GM19043 (cell line): ENCODE results near the gene ECPAS.
"Not testable (repeated sequence)": the region's sequence is repeated elsewhere in the genome, so short reads cannot be mapped to it uniquely, and the experiment has no call there.

ENCODE experiments used
- ATAC-seq: cut with Tn5 transposase; IDR thresholded peaks from one replicate; pipeline ENCODE4 v1.9.1; 2021; ENCODE audit warnings: low read depth; ENCODE audit not compliant: unreplicated experiment

ECPAS gene

DNA sequence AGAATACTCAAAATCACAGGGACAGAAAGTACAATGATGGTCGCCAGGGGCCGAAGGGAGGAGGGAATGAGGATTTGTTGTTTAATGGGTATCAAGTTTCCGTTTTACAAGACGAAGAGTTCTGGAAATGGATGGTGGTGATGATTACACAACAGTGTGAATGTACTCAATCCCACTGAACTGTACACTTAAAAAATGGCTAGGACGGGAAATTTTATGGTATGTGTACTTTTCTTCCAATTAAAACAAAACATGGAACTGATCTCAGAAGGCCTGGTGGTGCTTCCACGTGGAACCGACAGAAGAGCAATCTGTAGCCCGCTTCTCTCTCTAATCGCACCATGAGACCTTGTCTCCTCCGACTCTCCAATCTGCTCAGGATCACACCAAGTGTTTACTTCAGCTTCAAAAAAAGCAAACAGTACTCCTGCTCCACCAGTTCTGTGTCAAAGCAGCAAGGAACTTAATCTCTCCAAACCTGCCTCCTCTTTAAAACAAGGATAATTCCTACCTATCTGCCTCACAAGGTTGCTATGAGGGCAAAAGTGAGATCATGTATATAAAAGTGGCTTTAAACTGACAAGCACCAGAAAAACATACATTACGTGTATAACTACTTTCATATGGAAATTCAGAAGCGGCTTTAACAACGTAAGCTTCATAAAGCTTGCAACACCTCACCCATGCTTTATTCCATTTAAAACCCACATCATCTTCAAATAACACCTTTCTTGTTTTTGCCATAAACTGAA is 2.1 kb downstream of the ECPAS start:
- no peak for ATAC-seq

DNA sequence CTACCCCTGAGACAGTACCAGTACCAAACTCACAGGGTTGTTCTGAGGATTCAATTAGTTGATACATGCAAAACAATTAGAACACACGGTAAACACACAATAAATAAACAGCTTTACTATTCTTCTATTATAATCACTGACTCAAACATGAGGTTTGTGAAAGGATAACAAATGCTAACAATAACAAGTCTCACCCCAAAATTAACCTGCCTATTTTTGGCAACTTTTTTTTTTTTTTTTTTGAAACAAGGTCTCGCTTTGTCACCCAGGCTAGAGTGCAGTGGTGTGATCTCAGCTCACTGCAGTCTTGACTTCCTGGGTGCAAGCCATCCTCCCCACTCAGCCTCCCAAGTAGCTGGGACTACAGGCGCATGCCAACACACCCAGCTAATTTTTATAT is 6.5 kb downstream of the ECPAS start:
- no peak for ATAC-seq

DNA sequence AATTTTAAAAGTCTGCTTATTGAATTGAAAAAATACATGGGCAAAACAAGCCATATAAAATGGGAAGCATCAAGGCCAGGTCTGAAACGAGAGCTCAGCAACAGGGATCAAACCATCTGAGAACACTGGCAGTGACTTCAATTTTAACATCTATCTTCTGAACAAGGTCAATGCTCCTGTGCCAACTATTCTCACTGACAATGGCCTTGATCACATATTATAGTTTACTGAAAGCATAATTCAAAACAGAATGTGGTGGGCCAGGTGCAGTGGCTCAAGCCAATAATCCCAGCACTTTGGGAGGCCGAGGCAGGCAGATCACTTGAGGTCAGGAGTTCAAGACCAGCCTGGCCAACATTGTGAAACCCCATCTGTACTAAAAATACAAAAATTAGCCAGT is 9.0 kb downstream of the ECPAS start:
- no peak for ATAC-seq

DNA sequence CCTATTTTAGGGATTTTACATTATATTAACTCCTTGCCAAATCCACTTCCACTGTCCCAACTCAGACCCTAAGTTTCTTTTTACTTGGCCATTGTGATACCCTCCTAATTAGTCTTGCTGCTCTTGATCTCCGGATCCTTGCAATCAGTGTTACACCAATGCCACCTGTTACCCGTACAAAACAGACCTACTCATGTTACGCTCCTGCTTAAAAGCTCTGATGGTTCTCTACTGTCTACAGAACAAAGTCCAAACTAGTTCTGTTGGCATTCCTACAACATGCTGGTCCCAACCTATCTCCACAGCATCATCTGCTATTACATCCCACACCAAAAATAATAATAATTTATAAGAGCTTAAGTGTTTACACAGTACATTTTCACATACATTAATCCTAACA is 9.8 kb downstream of the ECPAS start:
- ATAC-seq: no peak

DNA sequence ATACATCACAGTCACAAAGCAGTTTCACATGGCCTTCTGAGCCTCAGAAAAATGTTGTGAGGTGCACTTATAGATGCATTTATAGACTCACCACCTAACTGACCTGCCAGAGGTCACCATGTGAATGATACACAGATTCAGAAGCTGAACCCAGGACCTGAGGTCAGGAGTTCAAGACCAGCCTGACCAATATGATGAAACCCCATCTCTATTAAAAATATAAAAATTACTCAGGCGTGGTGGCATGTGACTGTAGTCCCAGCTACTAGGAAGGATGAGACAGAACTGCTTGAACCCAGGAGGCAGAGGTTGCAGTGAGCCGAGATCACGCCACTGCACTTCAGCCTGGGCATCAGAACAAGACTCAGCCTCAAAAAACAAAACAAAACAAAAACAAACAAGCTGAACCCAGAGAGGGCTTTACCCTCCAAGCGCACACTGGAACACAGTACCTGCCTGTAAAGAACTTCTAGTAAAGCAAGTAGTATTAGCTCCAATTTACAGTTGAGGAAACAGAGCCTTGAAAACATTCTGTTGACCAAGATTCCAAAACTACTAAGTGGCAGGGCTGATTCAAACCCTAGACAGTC is 16.3 kb downstream of the ECPAS start:
- ATAC-seq: no peak

DNA sequence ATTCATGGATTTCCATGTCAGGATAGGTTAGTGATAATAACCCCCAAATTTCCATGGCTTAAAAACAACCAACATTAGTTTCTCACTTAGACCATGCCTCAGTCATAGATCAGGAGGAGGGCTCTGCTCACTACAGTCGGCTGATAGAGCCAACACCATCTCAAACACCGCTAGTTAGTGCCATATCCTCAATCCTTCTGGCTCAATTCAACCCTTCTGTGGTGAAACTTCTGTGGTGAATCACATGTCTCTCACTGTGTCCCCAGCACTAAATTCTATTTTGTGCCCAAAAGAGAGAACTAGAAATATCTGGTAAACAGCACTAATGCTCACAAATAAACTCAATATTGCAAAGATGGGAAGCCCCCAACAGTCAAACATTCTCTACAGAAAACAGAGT is 21.1 kb downstream of the ECPAS start:
- no peak for ATAC-seq

DNA sequence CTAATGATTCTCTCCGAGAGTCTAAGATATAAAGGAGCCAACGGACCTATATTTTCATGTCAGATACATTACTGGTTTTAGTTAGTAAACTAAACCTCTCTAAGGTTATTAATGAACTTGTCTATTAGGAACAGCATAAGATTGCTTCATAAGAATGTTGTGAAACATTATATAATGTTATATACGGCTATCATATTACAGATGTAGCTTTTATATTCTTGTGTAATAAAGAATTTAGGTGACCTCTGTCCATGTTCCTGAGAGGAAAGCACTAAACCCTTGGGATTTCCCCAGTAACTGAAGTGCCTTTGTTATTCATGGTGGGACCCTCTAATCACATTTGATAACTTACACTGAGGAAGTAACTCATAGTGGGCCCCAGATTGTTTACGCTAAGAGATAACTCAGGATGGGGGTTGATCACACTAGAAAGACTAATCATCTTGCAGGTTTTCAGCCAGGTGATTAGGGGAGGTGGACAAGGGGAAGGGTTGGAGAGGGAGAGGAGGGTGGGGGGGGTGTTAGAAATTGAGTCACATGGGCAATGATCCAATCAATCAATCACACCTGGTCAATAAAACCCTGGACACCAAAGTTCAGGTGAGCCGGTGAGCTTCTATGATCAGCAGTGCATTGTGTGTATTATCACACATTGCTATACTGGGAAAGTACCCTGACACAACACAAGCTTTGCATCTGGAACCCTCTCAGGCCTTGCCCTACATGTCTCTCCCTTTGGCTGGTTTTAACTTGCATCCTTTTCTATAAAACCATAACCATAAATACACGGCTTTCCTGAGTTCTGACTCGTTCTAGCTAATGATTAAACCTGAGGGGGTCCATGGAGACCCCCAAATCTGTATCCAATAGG is 25.8 kb downstream of the ECPAS start:
- ATAC-seq: no peak

DNA sequence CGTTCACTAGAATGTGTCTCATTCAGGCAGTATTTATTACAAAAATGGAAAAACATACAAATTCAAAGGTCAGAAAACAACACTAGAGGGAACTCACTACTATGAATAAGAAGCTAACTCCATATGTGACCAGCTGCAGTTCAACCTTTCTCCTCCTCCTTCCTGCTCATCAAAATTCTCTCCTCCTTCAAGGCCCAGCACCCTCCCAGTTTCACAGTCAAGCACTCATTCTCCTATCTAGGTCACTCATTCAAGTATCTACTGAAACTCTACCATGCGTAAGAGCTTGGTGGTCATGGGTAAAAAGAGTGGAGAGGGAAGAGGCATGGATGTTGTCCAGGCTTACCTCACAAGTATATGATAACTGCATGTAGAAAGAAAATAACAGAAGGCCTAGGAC is 27.7 kb downstream of the ECPAS start:
- no peak for ATAC-seq

DNA sequence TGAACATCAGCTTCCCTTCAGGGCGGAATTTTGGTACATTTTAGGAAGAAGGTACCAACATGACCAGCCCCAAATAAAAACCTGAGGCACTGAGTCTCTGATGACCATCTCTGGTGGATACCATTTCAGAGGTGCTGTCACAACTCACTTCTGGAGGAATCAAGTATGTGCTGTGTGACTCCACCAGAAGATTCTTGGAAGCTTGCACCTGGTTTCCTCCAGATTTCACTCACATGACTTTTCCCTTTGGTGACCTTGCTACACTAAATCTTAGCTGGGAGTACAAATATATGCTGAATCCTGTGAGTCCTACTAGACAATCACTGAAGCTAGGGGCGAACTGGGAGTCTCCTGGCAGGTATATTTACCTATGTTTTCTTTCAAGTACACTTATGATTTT is 28.5 kb downstream of the ECPAS start:
- no peak for ATAC-seq

DNA sequence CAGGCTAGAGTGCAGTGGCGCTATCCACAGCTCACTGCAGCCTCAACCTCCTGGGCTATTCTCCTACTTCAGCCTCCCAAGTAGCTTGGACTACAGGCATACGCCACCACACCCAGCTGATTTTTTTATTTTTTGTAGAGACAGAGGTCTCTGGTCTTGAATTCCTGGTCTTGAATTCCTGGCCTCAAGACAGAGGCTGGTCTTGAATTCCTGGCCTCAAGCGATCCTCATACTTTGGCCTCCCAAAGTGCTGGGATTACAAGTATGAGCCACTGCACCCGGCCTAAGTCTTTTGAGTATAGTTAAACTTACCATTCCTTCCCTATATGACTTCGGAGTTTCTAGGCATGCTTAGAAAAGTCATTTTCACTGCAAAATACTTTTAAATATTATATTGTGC is 29.4 kb downstream of the ECPAS start:
- no peak for ATAC-seq

DNA sequence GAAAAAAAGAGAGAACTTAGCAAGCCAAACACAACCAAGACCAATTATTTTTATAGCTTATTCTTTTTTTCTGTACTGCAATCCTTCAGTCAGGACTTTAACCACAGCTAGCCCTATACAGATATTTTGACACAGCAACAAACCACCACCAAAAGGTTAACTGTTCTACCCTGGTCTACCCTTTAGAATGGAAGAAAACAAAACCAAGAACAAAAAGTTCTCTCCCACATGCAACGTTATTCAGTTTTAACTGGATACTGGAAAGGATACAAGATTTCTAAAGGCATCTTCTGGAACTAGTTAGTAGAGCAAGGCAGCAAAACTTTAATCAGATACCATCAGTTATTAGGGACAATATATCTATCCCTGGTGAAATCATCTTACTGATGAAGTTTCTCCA is 32.6 kb downstream of the ECPAS start:
- no peak for ATAC-seq

DNA sequence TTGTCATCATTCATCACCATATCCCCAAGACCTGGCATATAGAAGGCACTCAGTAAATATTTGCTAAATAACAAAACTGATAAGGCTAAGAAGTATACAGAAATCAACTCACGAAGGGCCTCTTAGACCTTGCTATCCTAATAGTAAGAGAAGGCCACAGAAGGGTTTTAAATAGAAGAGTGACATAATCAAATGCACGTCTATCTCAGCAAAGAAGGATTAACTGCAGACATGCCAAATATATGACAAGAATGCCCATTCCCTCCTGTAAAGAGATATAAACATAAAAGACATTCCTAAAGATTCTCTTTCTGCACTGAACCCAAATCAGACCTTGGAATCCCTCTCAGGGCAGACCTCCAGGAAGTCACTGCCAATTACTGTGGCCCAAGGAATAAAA is 34.1 kb downstream of the ECPAS start:
- no peak for ATAC-seq

DNA sequence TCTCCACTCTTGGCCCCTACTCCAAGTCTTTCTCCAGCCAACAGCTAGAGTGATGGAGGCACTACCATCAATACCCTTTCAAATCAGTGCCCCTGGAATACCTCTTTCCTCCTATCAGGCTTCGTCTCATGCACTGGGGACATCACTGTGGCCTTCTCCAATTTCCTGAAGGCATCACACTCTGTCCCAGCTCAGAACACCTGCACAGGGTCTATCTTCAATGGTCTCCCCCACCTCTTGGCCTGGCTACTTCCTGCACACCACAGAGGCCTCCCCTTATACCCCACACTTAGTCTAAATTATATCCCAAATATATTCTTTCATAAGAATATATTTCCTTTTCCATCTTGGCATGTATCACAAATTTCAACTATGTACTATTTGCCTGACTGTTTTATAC is 34.5 kb downstream of the ECPAS start:
- ATAC-seq: no peak

DNA sequence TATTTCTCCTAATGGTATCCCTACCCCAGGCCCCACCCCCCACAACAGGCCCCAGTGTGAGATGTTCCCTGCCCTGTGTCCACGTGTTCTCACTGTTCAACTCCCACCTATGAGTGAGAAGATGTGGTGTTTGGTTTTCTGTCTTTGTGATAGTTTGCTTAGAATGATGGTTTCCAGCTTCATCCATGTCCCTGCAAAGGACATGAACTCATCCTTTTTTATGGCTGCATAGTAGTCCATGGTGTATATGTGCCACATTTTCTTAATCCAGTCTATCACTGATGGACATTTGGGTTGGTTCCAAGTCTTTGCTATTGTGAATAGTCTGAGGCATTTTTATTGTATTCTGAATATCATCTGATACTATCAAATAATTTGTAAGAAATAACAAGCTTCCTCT is 38.4 kb downstream of the ECPAS start:
- ATAC-seq: not testable (repeated sequence)

DNA sequence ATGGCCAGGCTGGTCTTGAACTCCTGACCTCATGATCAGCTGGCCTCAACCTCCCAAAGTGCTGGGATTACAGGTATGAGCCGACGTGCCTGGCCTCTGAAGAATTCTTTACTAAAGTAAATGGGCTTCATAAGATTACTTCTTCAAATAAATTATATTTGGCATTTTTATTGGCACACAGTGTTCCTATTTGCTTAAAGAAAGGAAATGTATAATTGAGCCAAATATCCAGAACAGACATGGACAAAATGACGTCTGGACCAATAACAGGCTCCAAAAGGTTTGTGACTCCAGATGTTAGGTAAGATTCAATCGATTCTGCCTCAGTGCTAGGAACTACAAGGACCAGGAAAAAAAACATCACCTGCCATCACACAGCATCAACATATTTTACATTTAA is 40.7 kb downstream of the ECPAS start:
- no peak for ATAC-seq

DNA sequence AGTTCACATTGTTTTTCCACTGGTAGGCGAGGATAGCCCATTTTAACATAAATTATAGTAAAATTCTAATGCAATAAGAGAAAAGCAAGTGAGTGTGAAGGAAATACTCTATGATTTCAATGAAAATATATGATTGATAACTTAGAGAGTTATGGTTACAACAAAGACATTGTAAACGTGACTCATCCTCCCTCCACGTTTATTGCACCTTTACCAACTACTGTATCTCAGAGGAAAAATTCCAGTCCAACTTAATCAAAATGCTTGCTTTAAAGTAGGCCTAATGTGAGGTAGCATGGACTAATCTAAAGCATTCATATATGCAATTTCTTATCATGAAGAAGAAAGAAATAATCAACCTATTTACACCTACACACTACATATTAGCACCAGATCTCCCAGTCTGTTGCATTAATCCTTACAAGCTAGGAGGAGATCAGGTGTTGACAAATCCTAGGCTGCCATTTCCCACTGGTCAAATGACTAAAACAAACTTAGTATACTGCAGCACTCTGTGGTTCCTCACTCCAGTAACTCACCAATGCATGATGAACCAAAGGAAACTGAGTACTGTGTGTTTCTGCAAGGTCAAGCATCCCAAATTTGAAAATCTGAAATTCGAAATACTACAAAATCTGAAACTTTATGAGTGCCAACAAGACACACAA is 41.7 kb downstream of the ECPAS start:
- ATAC-seq: no peak

DNA sequence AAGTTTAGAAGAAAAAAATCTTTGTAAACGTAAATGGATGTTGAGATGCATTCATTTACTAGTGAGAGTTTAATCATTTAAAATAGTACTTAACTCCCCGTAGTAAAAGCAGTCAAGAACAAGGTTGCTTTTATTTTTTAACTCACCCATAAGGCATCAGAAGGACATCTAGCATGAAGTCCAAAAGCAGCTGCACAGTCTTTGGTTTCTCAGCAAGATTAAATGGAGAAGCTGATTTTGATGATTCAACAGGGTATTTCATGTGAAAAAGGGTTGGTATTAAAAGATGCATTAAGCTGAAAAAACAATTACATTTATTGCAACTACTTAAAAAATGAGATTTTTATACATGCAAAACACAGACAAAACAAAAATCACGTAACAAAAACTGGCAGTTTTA is 44.0 kb downstream of the ECPAS start:
- no peak for ATAC-seq

DNA sequence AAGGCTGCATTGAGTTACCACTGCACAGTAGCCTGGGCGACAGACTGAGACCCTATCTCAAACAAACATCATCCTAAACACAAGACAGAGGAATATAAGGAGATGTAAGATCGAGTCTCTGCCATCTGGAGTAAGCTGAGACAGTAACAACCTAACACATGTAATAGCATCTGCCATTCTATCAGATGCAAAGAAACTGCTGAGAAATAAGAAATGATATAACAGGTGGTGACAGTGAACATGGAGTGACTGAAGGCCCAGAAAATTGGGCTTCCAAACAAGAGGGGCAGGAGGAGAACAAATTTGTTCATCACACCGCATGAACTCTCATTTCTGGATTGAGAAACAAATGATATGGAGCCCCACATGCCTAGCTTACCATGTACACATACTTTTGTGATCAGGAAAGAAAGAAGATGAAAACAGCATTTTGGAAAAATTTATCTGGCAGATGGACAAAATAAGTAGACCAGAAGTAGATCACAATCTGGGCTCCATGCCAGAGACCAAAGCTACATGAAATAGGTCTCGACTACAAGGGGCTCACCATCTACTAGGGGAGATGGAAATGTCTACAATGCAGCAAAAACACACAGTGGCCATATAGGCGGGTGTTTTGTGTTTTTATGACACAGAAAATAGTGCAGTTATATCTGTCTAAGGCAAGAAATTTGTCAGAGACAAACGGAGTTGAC is 45.5 kb downstream of the ECPAS start:
- no peak for ATAC-seq

DNA sequence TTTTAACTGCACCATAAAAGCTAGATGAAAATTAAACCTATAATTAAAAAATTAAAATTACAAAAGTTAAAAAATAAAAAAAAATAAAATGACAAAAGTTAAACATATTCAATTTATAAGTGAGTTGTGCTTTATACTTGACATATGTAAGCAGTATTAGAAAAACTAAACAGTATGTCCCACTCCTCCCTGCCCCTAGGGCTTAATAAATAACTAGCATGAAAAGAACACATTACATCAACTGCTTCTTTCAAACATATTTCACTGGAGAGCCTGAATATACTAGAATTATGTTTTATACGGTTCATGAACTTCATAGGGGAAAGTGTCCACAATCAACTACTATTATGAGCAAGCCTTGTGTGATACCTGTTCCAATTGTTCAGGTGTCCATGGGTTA is 47.6 kb downstream of the ECPAS start:
- ATAC-seq: no peak

DNA sequence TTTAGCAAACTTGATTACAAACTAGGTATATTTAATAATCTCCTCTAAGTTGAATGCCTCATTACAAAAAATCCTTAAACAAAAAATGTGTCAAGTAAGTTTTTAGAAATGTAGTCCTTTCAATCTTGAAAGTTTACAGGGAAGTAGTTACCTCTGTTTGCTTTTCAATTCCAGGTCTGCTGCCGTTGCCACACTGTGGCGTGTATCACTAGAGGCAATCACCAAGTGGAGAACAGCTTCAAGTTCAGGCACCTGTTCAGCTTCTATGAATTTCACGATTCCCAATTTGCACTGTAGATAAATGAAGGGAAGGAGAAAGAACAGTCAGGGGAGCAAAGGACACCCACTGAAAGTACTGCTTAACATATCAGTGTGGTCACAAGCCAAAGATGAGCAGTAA is 51.1 kb downstream of the ECPAS start:
- no peak for ATAC-seq

DNA sequence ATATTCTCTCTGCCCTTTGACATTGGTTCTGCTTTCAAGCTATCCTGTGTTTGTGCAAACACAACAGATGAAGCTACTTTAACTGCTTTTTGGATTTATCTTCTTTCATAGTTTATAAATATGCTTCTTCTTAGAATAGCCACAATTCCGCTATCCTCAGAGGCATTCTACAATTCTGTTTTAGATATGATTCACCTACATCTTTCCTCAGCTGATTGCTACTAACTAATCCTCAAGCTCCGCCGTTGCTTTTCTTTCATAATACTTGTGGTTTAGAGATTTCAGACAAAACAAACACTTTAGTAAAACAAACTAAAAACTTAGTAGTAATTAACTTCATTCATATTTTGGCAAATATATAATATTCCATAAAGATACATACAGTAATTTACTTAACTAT is 52.5 kb downstream of the ECPAS start:
- ATAC-seq: no peak
